Gastrocnemius medialis (tissue), 4 donors: Measurements from ENCODE around the gene DGKG. TPM values are rescaled to one million over a fixed set of nuclear protein-coding genes. Genes with fewer than 3 reads are reported as not detected.

Experiments
- ATAC-seq, 2 donors: fragments of 150-250 bp; one replicate each; pipeline ENCODE4 v1.9.1; 2016
- DNase-seq, 2 donors: peaks; one replicate each; pipeline ENCODE4 v3.0.0-alpha.2; 2019
- H3K27ac ChIP-seq, 4 donors: fragments of 200-600 bp; sonication (generic); 1 replicate in 1 of 4; 2 replicates in 3 of 4; pipeline ENCODE4 v1.5.1; 2016 to 2018; ENCODE audit warnings: mild to moderate bottlenecking in 2 of 4, moderate library complexity in 1 of 4
- H3K27me3 ChIP-seq, 3 donors: fragments of 200-600 bp; sonication (generic) in 2 of 3; 1 replicate in 1 of 3; 2 replicates in 2 of 3; pipeline versions ENCODE4 v1.5.1 to v1.6.0; 2016 to 2019; ENCODE audit warnings: mild to moderate bottlenecking in 1 of 3, moderate library complexity in 1 of 3
- H3K36me3 ChIP-seq, 2 donors: fragments of 200-600 bp; sonication (generic) in 1 of 2; one replicate each; pipeline ENCODE4 v1.5.1; 2017 to 2018
- H3K4me1 ChIP-seq, 2 donors: fragments of 200-600 bp; sonication (generic) in 1 of 2; one replicate each; pipeline ENCODE4 v1.5.1; 2016 to 2017; ENCODE audit warnings: mild to moderate bottlenecking in 2 of 2
- H3K4me3 ChIP-seq, 4 donors: fragments of 200-600 bp; sonication (generic) in 3 of 4; 1 replicate in 1 of 4; 2 replicates in 3 of 4; pipeline ENCODE4 v1.5.1; 2016 to 2019; ENCODE audit warnings: mild to moderate bottlenecking in 2 of 4
- H3K9me3 ChIP-seq, 3 donors: fragments of 200-600 bp; sonication (generic) in 2 of 3; 1 replicate in 1 of 3; 2 replicates in 2 of 3; pipeline ENCODE4 v1.5.1; 2016 to 2019
- POLR2A ChIP-seq, 2 donors: fragments of 450-650 bp; IDR thresholded peaks; one replicate each; pipeline ENCODE4 v1.6.1; 2017; ENCODE audit warnings: antibody characterized with exemption in 2 of 2, mild to moderate bottlenecking in 2 of 2, moderate library complexity in 2 of 2
- in situ Hi-C, 4 donors: fragments of 200-750 bp; cut with MboI; loops; one replicate each; pipeline versions ENCODE4 v1.15.0 to v1.8.0; 2017; ENCODE audit warnings: low sequenced_read_pairs in 4 of 4
- intact Hi-C: fragments of 100-400 bp; cut with DNase I; formaldehyde crosslinking; loops from one replicate; pipeline ENCODE4 v1.15.1; 2023; ENCODE audit warnings: low total_unique reads
- total RNA-seq, 4 donors: library from RNA; depleted of rRNA; stranded (reverse); fragments of >200 nt; gene quantifications; one replicate each; pipeline versions ENCODE4 v1.1.0 to v1.2.3, GENCODE V29; 2016
- TF ChIP-seq, protein P1 (sequence below), 5 experiments: fragments of 450-650 bp in 3 of 5; fragments of 200-600 bp in 2 of 5; sonication (generic) in 2 of 5; IDR thresholded peaks in 4 of 5; conservative IDR thresholded peaks in 1 of 5; 1 replicate in 4 of 5; 2 replicates in 1 of 5; pipeline ENCODE4 v1.5.1; 2016 to 2019; ENCODE audit warnings: antibody characterized with exemption in 5 of 5, mild to moderate bottlenecking in 3 of 5, moderate library complexity in 3 of 5

Gene DGKG
- total RNA-seq, 4 donors from 2014 or later: 5.0 to 11.2 (median 7.7) TPM

DNA sequence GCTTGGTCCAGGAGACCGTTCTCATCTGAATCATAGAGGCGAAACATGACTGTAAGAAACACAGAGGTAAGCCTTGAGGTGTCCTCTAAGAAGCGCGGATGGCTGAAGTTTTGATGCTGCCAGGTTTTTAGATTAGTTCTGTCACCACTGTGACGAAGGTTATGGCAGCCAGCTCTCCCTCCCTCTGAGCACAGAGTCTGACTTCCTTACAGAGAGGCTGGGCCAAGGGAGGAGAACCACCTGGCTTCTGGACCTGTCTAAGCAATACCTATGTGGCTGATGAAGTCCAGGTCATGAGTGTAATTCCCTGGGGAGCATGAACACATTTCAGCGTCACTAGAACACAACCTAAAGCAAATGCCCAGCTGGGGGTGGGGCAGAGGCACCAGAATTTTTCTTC, 77.4 kb downstream of the DGKG start:
- no peak overlapping the region for H3K27ac ChIP-seq

DNA sequence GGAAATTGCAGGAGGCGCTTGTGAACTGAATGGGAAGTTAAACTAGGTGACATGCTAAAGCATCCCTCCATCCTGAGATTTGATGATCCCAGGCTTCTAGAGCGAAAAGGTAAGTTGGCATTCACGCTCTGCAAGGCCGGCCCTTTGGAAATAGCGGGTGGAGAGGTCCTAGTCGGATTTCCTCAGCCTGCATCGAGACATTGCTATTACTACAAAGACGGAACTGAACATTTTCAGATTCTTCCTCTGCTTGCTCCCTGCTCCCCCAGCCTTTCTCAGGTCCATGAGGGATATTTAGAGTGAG, 77.7 kb downstream of the DGKG start:
- Histone ChIP-seq H3K4me1 (no peaks in the 10 kb centered on the region), H3K36me3 (no peaks in the 10 kb centered on the region)

More for the DNA sequence above, 77.4 kb downstream of the DGKG start:
- TF ChIP-seq, protein P1, sequence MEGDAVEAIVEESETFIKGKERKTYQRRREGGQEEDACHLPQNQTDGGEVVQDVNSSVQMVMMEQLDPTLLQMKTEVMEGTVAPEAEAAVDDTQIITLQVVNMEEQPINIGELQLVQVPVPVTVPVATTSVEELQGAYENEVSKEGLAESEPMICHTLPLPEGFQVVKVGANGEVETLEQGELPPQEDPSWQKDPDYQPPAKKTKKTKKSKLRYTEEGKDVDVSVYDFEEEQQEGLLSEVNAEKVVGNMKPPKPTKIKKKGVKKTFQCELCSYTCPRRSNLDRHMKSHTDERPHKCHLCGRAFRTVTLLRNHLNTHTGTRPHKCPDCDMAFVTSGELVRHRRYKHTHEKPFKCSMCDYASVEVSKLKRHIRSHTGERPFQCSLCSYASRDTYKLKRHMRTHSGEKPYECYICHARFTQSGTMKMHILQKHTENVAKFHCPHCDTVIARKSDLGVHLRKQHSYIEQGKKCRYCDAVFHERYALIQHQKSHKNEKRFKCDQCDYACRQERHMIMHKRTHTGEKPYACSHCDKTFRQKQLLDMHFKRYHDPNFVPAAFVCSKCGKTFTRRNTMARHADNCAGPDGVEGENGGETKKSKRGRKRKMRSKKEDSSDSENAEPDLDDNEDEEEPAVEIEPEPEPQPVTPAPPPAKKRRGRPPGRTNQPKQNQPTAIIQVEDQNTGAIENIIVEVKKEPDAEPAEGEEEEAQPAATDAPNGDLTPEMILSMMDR (IDR thresholded peaks at IDR 0.05 in 4 of 5, conservative IDR thresholded peaks at IDR 0.05 in 1 of 5): no peak
- TF ChIP-seq POLR2A (IDR thresholded peaks at IDR 0.05): no peak
- H3K4me1 ChIP-seq: no peaks in the 10 kb centered on the region
- in situ Hi-C loops: no loop called here
- intact Hi-C loops: no loop called here
- DNase-seq (no peak), ATAC-seq (no peak)
- no peak overlapping the region for H3K4me3 ChIP-seq
- H3K9me3 ChIP-seq: no peaks in the 10 kb centered on the region
- H3K36me3 ChIP-seq: no peaks in the 10 kb centered on the region
- no peaks in the 10 kb centered on the region for H3K27me3 ChIP-seq

DNA sequence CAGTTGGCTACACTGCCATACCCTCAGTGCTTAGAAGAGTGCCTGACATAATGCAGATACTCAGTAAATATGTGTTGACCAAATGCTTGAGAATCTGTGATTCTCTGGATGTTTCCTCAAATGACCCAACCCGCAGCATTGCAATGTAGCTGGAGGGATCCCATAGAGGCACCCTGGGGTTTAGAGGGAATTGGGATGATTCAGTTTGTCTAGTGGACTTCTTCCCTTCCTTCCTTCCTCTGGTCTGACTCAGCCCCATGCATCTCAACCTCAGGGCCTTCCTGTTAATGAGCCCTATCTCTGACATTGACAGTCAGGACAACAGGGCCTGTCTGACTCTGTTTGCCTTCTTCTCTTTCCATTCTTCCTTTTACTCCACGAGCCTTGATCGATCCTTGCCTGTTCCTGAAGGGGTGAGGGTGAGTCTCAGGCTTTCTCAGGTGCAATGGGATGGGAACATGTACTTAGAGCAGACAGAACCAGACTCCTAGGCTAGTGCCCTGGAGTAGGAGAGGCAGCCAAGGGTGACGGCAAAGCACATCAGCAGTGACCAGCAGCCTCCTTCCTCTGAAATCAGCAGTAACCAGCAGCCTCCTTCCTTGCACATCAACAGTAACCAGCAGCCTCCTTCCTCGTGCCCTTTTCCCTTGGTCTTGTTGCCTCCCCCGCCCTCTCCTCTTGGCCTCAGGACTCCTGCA, 78.2 kb downstream of the DGKG start:
- Histone ChIP-seq H3K4me1 (no peaks in the 10 kb centered on the region), H3K4me3 (no peak overlapping the region), H3K9me3 (no peaks in the 10 kb centered on the region), H3K27ac (no peak overlapping the region), H3K36me3 (no peaks in the 10 kb centered on the region), H3K27me3 (no peaks in the 10 kb centered on the region)
- ATAC-seq: no peak
- intact Hi-C loops (no loop called here), in situ Hi-C loops (no loop called here)
- no peak for DNase-seq
- no peak for TF ChIP-seq POLR2A (IDR thresholded peaks at IDR 0.05)

More for the DNA sequence above, 77.7 kb downstream of the DGKG start:
- no peak for DNase-seq
- in situ Hi-C loops (no loop called here), intact Hi-C loops (no loop called here)
- Histone ChIP-seq H3K27me3 (no peaks in the 10 kb centered on the region), H3K27ac (no peak overlapping the region), H3K9me3 (no peaks in the 10 kb centered on the region), H3K4me3 (no peak overlapping the region)
- no peak for ATAC-seq
- TF ChIP-seq POLR2A (IDR thresholded peaks at IDR 0.05): no peak
- TF ChIP-seq, protein P1 (IDR thresholded peaks at IDR 0.05 in 4 of 5, conservative IDR thresholded peaks at IDR 0.05 in 1 of 5): no peak

DNA sequence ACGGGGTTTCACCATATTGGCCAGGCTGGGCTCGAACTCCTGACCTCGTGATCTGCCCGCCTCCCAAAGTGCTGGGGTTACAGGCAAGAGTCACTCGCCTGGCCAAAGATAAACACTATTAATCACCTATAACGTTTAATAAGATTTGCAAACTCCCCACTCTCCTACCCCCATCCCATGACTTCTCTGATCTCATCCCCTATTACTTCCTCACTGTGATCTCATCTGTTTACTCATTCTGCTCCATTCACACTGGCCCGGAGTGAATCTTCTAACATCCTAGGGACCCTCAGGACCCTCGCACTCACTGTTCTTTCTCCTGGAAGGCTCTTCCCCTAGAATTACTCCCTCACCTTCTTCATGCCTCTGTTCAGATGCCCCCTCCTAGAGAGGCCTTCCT, 78.9 kb downstream of the DGKG start:
- TF ChIP-seq POLR2A (IDR thresholded peaks at IDR 0.05): no peak
- TF ChIP-seq, protein P1 (IDR thresholded peaks at IDR 0.05 in 4 of 5, conservative IDR thresholded peaks at IDR 0.05 in 1 of 5): no peak
- no peaks in the 10 kb centered on the region for H3K4me1 ChIP-seq
- in situ Hi-C loops: no loop called here
- intact Hi-C loops: no loop called here
- H3K27me3 ChIP-seq: no peaks in the 10 kb centered on the region
- no peak for ATAC-seq
- H3K4me3 ChIP-seq: no peak overlapping the region
- H3K27ac ChIP-seq: no peak overlapping the region
- no peaks in the 10 kb centered on the region for H3K9me3 ChIP-seq
- DNase-seq: no peak
- no peaks in the 10 kb centered on the region for H3K36me3 ChIP-seq

DNA sequence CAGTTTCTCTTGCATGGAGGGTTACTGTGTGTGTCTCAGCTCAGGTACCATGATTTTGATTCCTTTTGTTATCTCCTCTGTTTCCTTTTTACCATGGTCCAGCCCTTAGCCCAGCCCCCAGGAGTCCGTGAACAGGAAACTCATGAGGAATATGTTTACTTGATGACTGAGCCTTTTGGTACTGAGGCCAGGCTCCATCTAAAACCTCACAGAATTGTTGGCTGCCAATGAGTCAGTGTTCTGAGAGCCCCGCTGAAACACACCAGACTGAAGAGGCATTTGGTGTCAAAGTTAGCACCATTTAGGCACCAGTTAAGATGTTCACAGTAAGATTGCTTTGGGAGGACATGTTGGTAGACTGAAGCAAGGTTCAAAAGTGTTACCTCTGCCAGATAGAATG, 80.9 kb downstream of the DGKG start:
- Histone ChIP-seq H3K27ac (no peak overlapping the region), H3K27me3 (no peaks in the 10 kb centered on the region), H3K9me3 (no peaks in the 10 kb centered on the region), H3K4me1 (no peaks in the 10 kb centered on the region), H3K36me3 (no peaks in the 10 kb centered on the region), H3K4me3 (no peak overlapping the region)
- ATAC-seq (no peak), DNase-seq (no peak)
- in situ Hi-C loops (no loop called here), intact Hi-C loops (no loop called here)
- no peak for TF ChIP-seq POLR2A (IDR thresholded peaks at IDR 0.05)
- TF ChIP-seq, protein P1 (IDR thresholded peaks at IDR 0.05 in 4 of 5, conservative IDR thresholded peaks at IDR 0.05 in 1 of 5): no peak
